Measurements from ENCODE around the gene DICER1.

DNA sequence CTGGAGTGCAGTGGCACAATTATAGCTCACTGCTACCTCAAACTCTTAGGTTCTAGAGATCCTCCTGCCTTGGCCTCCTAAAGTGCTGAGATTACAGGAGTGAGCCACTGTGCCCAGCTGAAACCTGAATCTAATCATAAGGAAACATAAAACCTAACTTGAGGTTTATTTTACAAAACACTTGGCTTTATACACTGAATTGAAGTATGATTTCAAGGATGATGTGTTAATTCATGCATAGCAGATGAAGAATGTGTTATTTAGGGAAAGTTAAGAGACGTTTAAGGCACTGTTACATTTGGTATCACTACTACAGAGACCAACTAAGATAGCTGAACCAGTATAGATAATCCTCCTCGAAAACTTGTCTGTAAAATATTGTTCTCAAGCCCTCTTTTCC, 6.4 kb downstream of the DICER1 start:
- TF ChIP-seq, protein P1, sequence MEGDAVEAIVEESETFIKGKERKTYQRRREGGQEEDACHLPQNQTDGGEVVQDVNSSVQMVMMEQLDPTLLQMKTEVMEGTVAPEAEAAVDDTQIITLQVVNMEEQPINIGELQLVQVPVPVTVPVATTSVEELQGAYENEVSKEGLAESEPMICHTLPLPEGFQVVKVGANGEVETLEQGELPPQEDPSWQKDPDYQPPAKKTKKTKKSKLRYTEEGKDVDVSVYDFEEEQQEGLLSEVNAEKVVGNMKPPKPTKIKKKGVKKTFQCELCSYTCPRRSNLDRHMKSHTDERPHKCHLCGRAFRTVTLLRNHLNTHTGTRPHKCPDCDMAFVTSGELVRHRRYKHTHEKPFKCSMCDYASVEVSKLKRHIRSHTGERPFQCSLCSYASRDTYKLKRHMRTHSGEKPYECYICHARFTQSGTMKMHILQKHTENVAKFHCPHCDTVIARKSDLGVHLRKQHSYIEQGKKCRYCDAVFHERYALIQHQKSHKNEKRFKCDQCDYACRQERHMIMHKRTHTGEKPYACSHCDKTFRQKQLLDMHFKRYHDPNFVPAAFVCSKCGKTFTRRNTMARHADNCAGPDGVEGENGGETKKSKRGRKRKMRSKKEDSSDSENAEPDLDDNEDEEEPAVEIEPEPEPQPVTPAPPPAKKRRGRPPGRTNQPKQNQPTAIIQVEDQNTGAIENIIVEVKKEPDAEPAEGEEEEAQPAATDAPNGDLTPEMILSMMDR (IDR thresholded peaks at IDR 0.05) = no peak
- no peak for TF ChIP-seq POLR2A (IDR thresholded peaks at IDR 0.05)

All from heart left ventricle (tissue), 13 donors.